MM.1S (cell line): Measurements from ENCODE around the gene PLXDC2.

ENCODE experiments used
- CTCF ChIP-seq: fragments of 300-600 bp; sonication (generic); IDR thresholded peaks from 2 replicates; pipeline ENCODE4 v1.5.1; 2016; ENCODE audit warnings: antibody characterized with exemption, low read length, mixed read lengths
- EZH2phosphoT487 ChIP-seq: fragments of 300-600 bp; sonication (generic); IDR thresholded peaks from 2 replicates; pipeline ENCODE4 v1.6.1; 2018; ENCODE audit warnings: antibody characterized with exemption, low read length

- no peak for TF ChIP-seq CTCF
- TF ChIP-seq EZH2phosphoT487: no peak
These were observed 76.0 kb downstream of the PLXDC2 start for GRCh38 chr10:19892270-19892669.
